ENCODE measurements around the gene PCSK9.

DNA sequence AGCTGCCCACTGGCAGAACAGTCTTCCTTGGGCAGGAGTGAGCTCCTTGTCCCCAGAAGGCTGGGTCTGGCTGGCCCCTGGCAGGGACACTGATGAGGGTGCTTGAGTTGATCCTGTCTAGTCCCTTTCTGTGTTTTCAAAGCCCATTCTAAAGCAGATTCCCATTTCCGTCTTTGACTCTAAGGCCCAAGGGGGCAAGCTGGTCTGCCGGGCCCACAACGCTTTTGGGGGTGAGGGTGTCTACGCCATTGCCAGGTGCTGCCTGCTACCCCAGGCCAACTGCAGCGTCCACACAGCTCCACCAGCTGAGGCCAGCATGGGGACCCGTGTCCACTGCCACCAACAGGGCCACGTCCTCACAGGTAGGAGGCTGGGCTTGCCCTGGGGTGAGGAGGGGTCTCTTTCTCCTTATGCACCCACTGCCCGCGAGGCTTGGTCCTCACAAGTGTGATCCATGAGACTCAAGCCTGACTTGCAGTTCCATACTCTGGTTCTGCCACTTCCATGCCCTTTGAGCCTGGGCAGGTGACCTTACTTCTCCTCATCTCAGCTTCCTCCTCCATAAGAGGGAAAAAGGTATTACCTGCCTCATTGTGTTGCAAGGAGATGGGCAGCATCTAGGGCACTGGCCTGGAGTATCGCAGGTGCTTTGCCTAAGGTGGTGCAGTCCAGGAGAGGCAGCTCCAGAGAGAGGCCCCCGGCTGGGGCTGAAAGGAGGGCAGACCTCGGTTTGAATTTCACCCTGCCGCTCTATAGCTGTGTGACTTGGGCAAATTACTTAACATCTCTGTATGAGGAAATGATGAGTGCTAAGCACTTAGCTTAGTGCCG, 20.2 kb downstream of the PCSK9 start:
- no peak for TF ChIP-seq PKNOX1 (IDR thresholded peaks at IDR 0.05)
- no peak for TF ChIP-seq ZNF384 (IDR thresholded peaks at IDR 0.05)
- no peak for TF ChIP-seq TARDBP (IDR thresholded peaks at IDR 0.05)
- TF ChIP-seq SUZ12 (IDR thresholded peaks at IDR 0.05) = no peak
- no peak for TF ChIP-seq NFRKB (IDR thresholded peaks at IDR 0.05)
- no peak for TF ChIP-seq HDGF (IDR thresholded peaks at IDR 0.05; ENCODE audit: borderline replicate concordance)
